ENCODE results near the gene ZNF576. TPM values are rescaled to one million over a fixed set of nuclear protein-coding genes. Genes with fewer than 3 reads are reported as not detected.

The ZNF576 gene
- total RNA-seq, 1 experiment from 2014 or later = 6.2 TPM

GRCh38 chr19:43564800-43565199 lies 31.6 kb upstream of the ZNF576 start:
- Histone ChIP-seq H3K27me3 (ENCODE audit: low read length) (no peaks in the 10 kb centered on the region), H3K4me2 (ENCODE audit: low read depth, low read length, poor library complexity, severe bottlenecking) (no peak overlapping the region), H2AFZ (ENCODE audit: low read length) (no peak overlapping the region), H3K79me2 (ENCODE audit: low read length) (peaks cover 35% of the 10 kb centered on the region), H3K9ac (ENCODE audit: low read length) (no peak overlapping the region), H3K4me3 (ENCODE audit: low read length) (no peak overlapping the region), H4K20me1 (ENCODE audit: insufficient read depth, low read depth, low read length) (no peaks in the 10 kb centered on the region), H3K9me2 (replicated peaks; ENCODE audit: insufficient read depth, low read length) (no peaks in the 10 kb centered on the region), H3K27ac (ENCODE audit: low read length) (no peak overlapping the region), H3K4me1 (ENCODE audit: low read length) (peaks cover 5% of the 10 kb centered on the region), H3K36me3 (ENCODE audit: insufficient read depth, low read length) (no peaks in the 10 kb centered on the region), H3K9me3 (ENCODE audit: low read length) (no peaks in the 10 kb centered on the region)
- no peak for DNase-seq

- H3K4me3 ChIP-seq (ENCODE audit: low read length) = no peak overlapping the region
- no peaks in the 10 kb centered on the region for H3K9me3 ChIP-seq (ENCODE audit: low read length)
- H3K27me3 ChIP-seq (ENCODE audit: low read length) = no peaks in the 10 kb centered on the region
- no peak for DNase-seq
- H3K9ac ChIP-seq (ENCODE audit: low read length) = no peak overlapping the region
- H3K4me2 ChIP-seq (ENCODE audit: low read depth, low read length, poor library complexity, severe bottlenecking) = no peak overlapping the region
- H4K20me1 ChIP-seq (ENCODE audit: insufficient read depth, low read depth, low read length) = no peaks in the 10 kb centered on the region
- H3K27ac ChIP-seq (ENCODE audit: low read length) = no peak overlapping the region
- no peak overlapping the region for H2AFZ ChIP-seq (ENCODE audit: low read length)
- H3K79me2 ChIP-seq (ENCODE audit: low read length) = peaks cover 58% of the 10 kb centered on the region
- no peaks in the 10 kb centered on the region for H3K36me3 ChIP-seq (ENCODE audit: insufficient read depth, low read length)
- H3K9me2 ChIP-seq (replicated peaks; ENCODE audit: insufficient read depth, low read length) = no peaks in the 10 kb centered on the region
- H3K4me1 ChIP-seq (ENCODE audit: low read length) = peaks cover 4% of the 10 kb centered on the region
Measured at GRCh38 chr19:43569657-43570056, 26.7 kb upstream of the ZNF576 start.

DNA sequence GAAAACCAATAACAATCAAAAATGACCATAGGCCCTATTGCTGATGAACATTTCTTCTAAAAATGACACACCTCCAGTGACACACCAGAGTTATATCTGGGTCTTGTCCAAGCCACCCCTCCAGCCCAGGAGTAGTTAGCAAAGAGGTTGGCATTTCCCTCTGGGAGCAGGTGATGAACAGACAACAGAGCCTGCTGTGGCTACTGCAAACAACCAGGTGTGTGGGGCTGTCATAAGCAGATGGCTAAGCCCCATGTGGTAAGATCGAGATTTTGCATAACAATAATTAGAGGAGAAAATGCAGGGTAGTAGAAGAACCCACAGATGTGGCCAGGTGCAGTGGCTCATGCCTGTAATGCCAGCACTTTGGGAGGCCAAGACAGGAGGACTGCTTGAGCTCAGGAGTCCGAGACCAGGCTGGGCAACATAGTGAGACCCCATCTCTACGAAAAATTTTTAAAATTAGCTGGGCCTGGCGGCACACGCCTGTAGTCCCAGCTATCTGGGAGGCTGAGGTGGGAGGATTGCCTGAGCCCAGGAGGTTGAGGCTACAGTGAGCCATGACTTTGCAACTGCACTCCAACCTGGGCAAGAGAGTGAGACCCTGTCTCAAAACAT lies 26.1 kb upstream of the ZNF576 start:
- no peaks in the 10 kb centered on the region for H3K9me3 ChIP-seq (ENCODE audit: low read length)
- H3K4me2 ChIP-seq (ENCODE audit: low read depth, low read length, poor library complexity, severe bottlenecking) = no peak overlapping the region
- no peak overlapping the region for H3K27ac ChIP-seq (ENCODE audit: low read length)
- no peak overlapping the region for H3K4me3 ChIP-seq (ENCODE audit: low read length)
- no peak overlapping the region for H3K9ac ChIP-seq (ENCODE audit: low read length)
- H4K20me1 ChIP-seq (ENCODE audit: insufficient read depth, low read depth, low read length) = no peaks in the 10 kb centered on the region
- no peaks in the 10 kb centered on the region for H3K9me2 ChIP-seq (replicated peaks; ENCODE audit: insufficient read depth, low read length)
- no peak for DNase-seq
- H3K27me3 ChIP-seq (ENCODE audit: low read length) = no peaks in the 10 kb centered on the region
- peaks cover 5% of the 10 kb centered on the region for H3K4me1 ChIP-seq (ENCODE audit: low read length)
- H3K79me2 ChIP-seq (ENCODE audit: low read length) = peaks cover 58% of the 10 kb centered on the region
- H3K36me3 ChIP-seq (ENCODE audit: insufficient read depth, low read length) = no peaks in the 10 kb centered on the region
- H2AFZ ChIP-seq (ENCODE audit: low read length) = no peak overlapping the region

DNA sequence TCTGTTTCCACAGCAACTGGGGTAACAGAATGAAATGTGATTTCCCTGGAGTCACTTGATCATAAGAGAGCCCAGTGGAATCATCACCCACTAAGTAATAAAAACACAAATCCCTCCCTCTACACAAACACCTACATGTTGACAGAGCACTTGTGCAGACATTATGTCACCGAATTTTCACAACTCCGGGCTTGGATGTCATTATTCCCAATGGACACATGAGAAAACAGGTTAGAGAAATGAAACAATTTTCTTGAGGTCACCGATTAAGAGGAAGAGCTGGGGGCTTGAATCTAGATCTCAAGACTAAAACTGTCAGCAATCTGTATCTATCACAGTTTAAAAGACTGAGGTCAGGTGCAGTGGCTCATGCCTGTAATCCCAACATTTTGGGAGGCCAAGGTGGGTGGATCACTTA lies 24.2 kb upstream of the ZNF576 start:
- H4K20me1 ChIP-seq (ENCODE audit: insufficient read depth, low read depth, low read length) = no peaks in the 10 kb centered on the region
- no peak overlapping the region for H3K27ac ChIP-seq (ENCODE audit: low read length)
- peaks cover 10% of the 10 kb centered on the region for H3K4me1 ChIP-seq (ENCODE audit: low read length)
- DNase-seq = no peak
- H3K9me3 ChIP-seq (ENCODE audit: low read length) = no peaks in the 10 kb centered on the region
- peaks cover 51% of the 10 kb centered on the region for H3K79me2 ChIP-seq (ENCODE audit: low read length)
- H3K4me2 ChIP-seq (ENCODE audit: low read depth, low read length, poor library complexity, severe bottlenecking) = no peak overlapping the region
- H3K36me3 ChIP-seq (ENCODE audit: insufficient read depth, low read length) = no peaks in the 10 kb centered on the region
- H3K4me3 ChIP-seq (ENCODE audit: low read length) = no peak overlapping the region
- no peaks in the 10 kb centered on the region for H3K9me2 ChIP-seq (replicated peaks; ENCODE audit: insufficient read depth, low read length)
- H3K9ac ChIP-seq (ENCODE audit: low read length) = no peak overlapping the region
- H3K27me3 ChIP-seq (ENCODE audit: low read length) = no peaks in the 10 kb centered on the region
- no peak overlapping the region for H2AFZ ChIP-seq (ENCODE audit: low read length)

GRCh38 chr19:43574424-43575155 lies 21.8 kb upstream of the ZNF576 start:
- 0 out of 2 replicates have a peak overlapping the region, but pooled peaks have one; percentile 55 for H2AFZ ChIP-seq (ENCODE audit: low read length)
- peak overlapping the region; percentile 30; the same call in 1 of the 2 replicates for H3K27ac ChIP-seq (ENCODE audit: low read length)
- H3K4me3 ChIP-seq (ENCODE audit: low read length) = peak overlapping the region; percentile 88
- no peaks in the 10 kb centered on the region for H3K27me3 ChIP-seq (ENCODE audit: low read length)
- no peaks in the 10 kb centered on the region for H3K36me3 ChIP-seq (ENCODE audit: insufficient read depth, low read length)
- H4K20me1 ChIP-seq (ENCODE audit: insufficient read depth, low read depth, low read length) = no peaks in the 10 kb centered on the region
- H3K4me2 ChIP-seq (ENCODE audit: low read depth, low read length, poor library complexity, severe bottlenecking) = peak overlapping the region; percentile 98
- peak overlapping the region; percentile 96 for H3K9ac ChIP-seq (ENCODE audit: low read length)
- peak; percentile 55 for DNase-seq
- no peaks in the 10 kb centered on the region for H3K9me2 ChIP-seq (replicated peaks; ENCODE audit: insufficient read depth, low read length)
- H3K4me1 ChIP-seq (ENCODE audit: low read length) = peaks cover 10% of the 10 kb centered on the region
- peaks cover 44% of the 10 kb centered on the region for H3K79me2 ChIP-seq (ENCODE audit: low read length)
- H3K9me3 ChIP-seq (ENCODE audit: low read length) = no peaks in the 10 kb centered on the region

- H3K79me2 ChIP-seq (ENCODE audit: low read length) = peaks cover 37% of the 10 kb centered on the region
- H3K9me2 ChIP-seq (replicated peaks; ENCODE audit: insufficient read depth, low read length) = no peaks in the 10 kb centered on the region
- no peaks in the 10 kb centered on the region for H3K27me3 ChIP-seq (ENCODE audit: low read length)
- H3K4me3 ChIP-seq (ENCODE audit: low read length) = peak within 1 kb of the TSS; percentile 88
- H4K20me1 ChIP-seq (ENCODE audit: insufficient read depth, low read depth, low read length) = no peaks in the 10 kb centered on the region
- H2AFZ ChIP-seq (ENCODE audit: low read length) = peak within 1 kb of the TSS; percentile 55; the same call in 1 of the 2 replicates
- peak within 1 kb of the TSS; percentile 98 for H3K4me2 ChIP-seq (ENCODE audit: low read depth, low read length, poor library complexity, severe bottlenecking)
- DNase-seq = peak; percentile 100
- H3K36me3 ChIP-seq (ENCODE audit: insufficient read depth, low read length) = no peaks in the 10 kb centered on the region
- H3K4me1 ChIP-seq (ENCODE audit: low read length) = peaks cover 13% of the 10 kb centered on the region
- H3K27ac ChIP-seq (ENCODE audit: low read length) = peak within 1 kb of the TSS; percentile 30; the same call in 1 of the 2 replicates
- peak within 1 kb of the TSS; percentile 96 for H3K9ac ChIP-seq (ENCODE audit: low read length)
- no peaks in the 10 kb centered on the region for H3K9me3 ChIP-seq (ENCODE audit: low read length)
Measured at GRCh38 chr19:43575156-43575950, 21.0 kb upstream of the ZNF576 start, which contains the start of the genes PINLYP and XRCC1. Gene PINLYP, plus strand, starts transcription at chr19:43575801. Its CDS starts 1,391 bp downstream, at chr19:43577192. Gene XRCC1, minus strand, starts transcription at chr19:43575527. Its CDS starts 69 bp downstream, at chr19:43575458.

GRCh38 chr19:43575955-43576878 lies 20.2 kb upstream of the ZNF576 start:
- peak overlapping the region; percentile 38; the same call in 1 of the 2 replicates for H3K9ac ChIP-seq (ENCODE audit: low read length)
- no peaks in the 10 kb centered on the region for H3K9me2 ChIP-seq (replicated peaks; ENCODE audit: insufficient read depth, low read length)
- no peak for DNase-seq
- H2AFZ ChIP-seq (ENCODE audit: low read length) = no peak overlapping the region
- H3K79me2 ChIP-seq (ENCODE audit: low read length) = peaks cover 37% of the 10 kb centered on the region
- H3K27ac ChIP-seq (ENCODE audit: low read length) = no peak overlapping the region
- peak overlapping the region; percentile 49 for H3K4me2 ChIP-seq (ENCODE audit: low read depth, low read length, poor library complexity, severe bottlenecking)
- no peaks in the 10 kb centered on the region for H4K20me1 ChIP-seq (ENCODE audit: insufficient read depth, low read depth, low read length)
- no peaks in the 10 kb centered on the region for H3K9me3 ChIP-seq (ENCODE audit: low read length)
- H3K36me3 ChIP-seq (ENCODE audit: insufficient read depth, low read length) = no peaks in the 10 kb centered on the region
- no peaks in the 10 kb centered on the region for H3K27me3 ChIP-seq (ENCODE audit: low read length)
- peaks cover 13% of the 10 kb centered on the region for H3K4me1 ChIP-seq (ENCODE audit: low read length)
- H3K4me3 ChIP-seq (ENCODE audit: low read length) = peak overlapping the region; percentile 41; the same call in 1 of the 2 replicates
